GM19099 (cell line): ENCODE data around the gene SRPK3.

ENCODE experiments used
- POLR2A ChIP-seq: IDR thresholded peaks from 3 replicates; pipeline ENCODE4 v1.6.1; 2011; ENCODE audit warnings: low read depth; ENCODE audit not compliant: insufficient read length; ENCODE audit errors: extremely low read depth

The SRPK3 gene

GRCh38 chrX:153791104-153791852 lies 10.4 kb downstream of the SRPK3 start:
- TF ChIP-seq POLR2A = no peak

GRCh38 chrX:153792368-153792767 lies 11.5 kb downstream of the SRPK3 start:
- TF ChIP-seq POLR2A = no peak

GRCh38 chrX:153793291-153793690 lies 12.4 kb downstream of the SRPK3 start:
- no peak for TF ChIP-seq POLR2A

- peak; percentile 75 for TF ChIP-seq POLR2A
Measured at GRCh38 chrX:153794018-153794896, 13.4 kb downstream of the SRPK3 start, which contains the start of the genes IDH3G and SSR4. Gene IDH3G (minus strand): TSS chrX:153794375. CDS start chrX:153794326, 49 bp downstream. Gene SSR4 (plus strand): TSS chrX:153794668. CDS start chrX:153794688, 20 bp downstream.

GRCh38 chrX:153794897-153795816 lies 14.3 kb downstream of the SRPK3 start:
- no peak for TF ChIP-seq POLR2A

- no peak for TF ChIP-seq POLR2A
Measured at GRCh38 chrX:153797415-153798015, 16.7 kb downstream of the SRPK3 start.

- no peak for TF ChIP-seq POLR2A
Measured at GRCh38 chrX:153799326-153799725, 18.5 kb downstream of the SRPK3 start.

- TF ChIP-seq POLR2A = no peak
Measured at GRCh38 chrX:153800177-153800722, 19.4 kb downstream of the SRPK3 start.

GRCh38 chrX:153800746-153801145 lies 19.9 kb downstream of the SRPK3 start:
- no peak for TF ChIP-seq POLR2A

GRCh38 chrX:153801669-153802068 lies 20.8 kb downstream of the SRPK3 start:
- TF ChIP-seq POLR2A = no peak

- TF ChIP-seq POLR2A = no peak
Measured at GRCh38 chrX:153802513-153803045, 21.7 kb downstream of the SRPK3 start.

- TF ChIP-seq POLR2A = no peak
Measured at GRCh38 chrX:153803211-153804099, 22.6 kb downstream of the SRPK3 start.

- TF ChIP-seq POLR2A = no peak
Measured at GRCh38 chrX:153804100-153804595, 23.3 kb downstream of the SRPK3 start.
